ENCODE data around the gene TPK1. TPM values are rescaled to one million over a fixed set of nuclear protein-coding genes. Genes with fewer than 3 reads are reported as not detected.

Gene TPK1
- total RNA-seq, 4 donors from 2014 or later = 0.59 to 178 (median 8.8) TPM

DNA sequence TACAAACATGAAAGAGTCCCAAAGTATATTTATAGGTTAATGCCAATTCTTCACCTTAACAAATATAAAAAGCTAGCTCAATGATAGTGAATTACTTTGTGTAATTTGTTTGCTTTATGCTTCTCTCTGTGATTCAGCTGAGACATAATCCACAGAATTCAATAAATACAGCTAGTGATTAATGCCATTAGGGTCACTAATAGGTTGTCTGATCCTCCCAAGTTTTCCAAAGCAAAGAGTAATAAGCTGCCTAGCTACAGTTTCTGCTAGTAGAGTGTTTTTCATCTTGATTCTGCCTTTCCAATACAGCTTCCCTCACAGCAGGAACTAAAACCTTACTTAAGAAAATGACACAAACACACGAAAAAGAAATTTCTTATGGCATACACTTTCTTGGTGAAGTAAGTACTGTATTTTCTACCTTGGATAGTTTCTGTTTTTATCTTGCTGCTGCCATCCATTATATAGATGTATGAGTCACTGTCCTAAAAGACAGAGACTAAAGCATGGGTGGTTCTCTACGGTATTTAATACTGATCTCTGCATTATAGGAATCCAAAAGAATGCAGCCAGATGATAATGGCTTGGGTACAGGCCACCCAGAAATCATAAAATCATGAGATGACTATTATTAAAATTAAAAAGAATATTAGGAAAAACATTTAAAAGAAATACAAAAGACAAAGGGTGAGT lies 170.0 kb downstream of the TPK1 start:
- intact Hi-C loops (cut with DNase I; ENCODE audit: low total_unique reads) = no loop called here
- no peak overlapping the region for H3K27ac ChIP-seq

DNA sequence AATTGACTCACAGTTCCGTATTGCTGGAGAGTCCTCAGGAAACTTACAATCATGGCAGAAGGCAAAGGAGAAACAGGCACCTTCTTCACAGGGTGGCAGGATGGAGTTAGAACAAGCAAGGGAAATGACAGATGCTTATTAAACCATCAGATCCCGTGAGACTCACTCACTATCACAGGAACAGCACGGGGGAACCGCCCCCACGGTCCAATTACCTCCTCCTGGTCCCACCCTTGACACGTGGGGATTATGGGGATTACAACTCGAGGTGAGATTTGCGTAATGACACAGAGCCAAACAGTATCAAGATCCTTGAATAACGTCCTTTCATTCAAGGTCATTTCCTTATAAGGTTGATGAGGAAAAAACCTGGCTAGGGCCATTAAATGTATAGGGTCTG lies 176.6 kb downstream of the TPK1 start:
- intact Hi-C loops (cut with DNase I; ENCODE audit: low total_unique reads) = no loop called here
- no peaks in the 10 kb centered on the region for H3K36me3 ChIP-seq

More for the DNA sequence above, 170.0 kb downstream of the TPK1 start:
- Histone ChIP-seq H3K36me3 (no peaks in the 10 kb centered on the region), H3K4me3 (no peak overlapping the region), H3K4me1 (no peaks in the 10 kb centered on the region), H3K9me3 (no peaks in the 10 kb centered on the region), H3K27me3 (no peaks in the 10 kb centered on the region)
- TF ChIP-seq, protein P1, sequence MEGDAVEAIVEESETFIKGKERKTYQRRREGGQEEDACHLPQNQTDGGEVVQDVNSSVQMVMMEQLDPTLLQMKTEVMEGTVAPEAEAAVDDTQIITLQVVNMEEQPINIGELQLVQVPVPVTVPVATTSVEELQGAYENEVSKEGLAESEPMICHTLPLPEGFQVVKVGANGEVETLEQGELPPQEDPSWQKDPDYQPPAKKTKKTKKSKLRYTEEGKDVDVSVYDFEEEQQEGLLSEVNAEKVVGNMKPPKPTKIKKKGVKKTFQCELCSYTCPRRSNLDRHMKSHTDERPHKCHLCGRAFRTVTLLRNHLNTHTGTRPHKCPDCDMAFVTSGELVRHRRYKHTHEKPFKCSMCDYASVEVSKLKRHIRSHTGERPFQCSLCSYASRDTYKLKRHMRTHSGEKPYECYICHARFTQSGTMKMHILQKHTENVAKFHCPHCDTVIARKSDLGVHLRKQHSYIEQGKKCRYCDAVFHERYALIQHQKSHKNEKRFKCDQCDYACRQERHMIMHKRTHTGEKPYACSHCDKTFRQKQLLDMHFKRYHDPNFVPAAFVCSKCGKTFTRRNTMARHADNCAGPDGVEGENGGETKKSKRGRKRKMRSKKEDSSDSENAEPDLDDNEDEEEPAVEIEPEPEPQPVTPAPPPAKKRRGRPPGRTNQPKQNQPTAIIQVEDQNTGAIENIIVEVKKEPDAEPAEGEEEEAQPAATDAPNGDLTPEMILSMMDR (IDR thresholded peaks at IDR 0.05) = no peak
- no peak for TF ChIP-seq POLR2A (IDR thresholded peaks at IDR 0.05)
- no peak for DNase-seq

DNA sequence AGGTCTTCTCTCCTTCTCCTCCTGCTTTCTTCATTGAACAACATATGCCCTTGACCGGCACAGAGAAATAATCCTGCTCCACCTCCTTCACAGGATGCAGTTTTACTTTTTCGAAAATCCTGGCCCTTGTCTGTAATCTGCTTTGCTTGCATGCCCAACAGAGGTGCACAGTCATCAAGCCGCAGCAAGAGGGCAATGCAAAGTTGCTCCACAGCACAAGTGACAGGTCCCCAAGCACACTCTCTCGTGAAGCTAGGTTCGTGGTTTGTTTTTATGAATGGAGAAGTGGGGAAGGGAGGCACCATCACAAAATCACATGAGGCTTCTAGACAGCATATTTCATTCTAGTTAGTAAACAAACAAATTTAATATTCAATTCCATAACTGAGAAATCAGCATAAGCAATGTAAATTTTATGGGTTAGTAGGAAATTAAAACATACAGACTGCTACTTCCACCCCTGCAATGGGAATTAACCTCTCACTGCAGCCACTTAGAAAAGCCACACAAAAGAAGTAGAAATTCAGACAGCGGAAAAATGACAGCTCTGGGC lies 178.8 kb downstream of the TPK1 start:
- H3K27me3 ChIP-seq = no peaks in the 10 kb centered on the region
- DNase-seq = no peak
- H3K36me3 ChIP-seq = no peaks in the 10 kb centered on the region
- no peaks in the 10 kb centered on the region for H3K9me3 ChIP-seq
- intact Hi-C loops (cut with DNase I; ENCODE audit: low total_unique reads) = no loop called here
- H3K27ac ChIP-seq = no peak overlapping the region
- H3K4me1 ChIP-seq = no peaks in the 10 kb centered on the region
- TF ChIP-seq POLR2A (IDR thresholded peaks at IDR 0.05) = no peak
- TF ChIP-seq, protein P1 (IDR thresholded peaks at IDR 0.05) = no peak
- no peak overlapping the region for H3K4me3 ChIP-seq

More for the DNA sequence above, 176.6 kb downstream of the TPK1 start:
- Histone ChIP-seq H3K4me3 (no peak overlapping the region), H3K27me3 (no peaks in the 10 kb centered on the region), H3K9me3 (no peaks in the 10 kb centered on the region), H3K4me1 (no peaks in the 10 kb centered on the region), H3K27ac (no peak overlapping the region)
- no peak for DNase-seq
- TF ChIP-seq POLR2A (IDR thresholded peaks at IDR 0.05) = no peak
- TF ChIP-seq, protein P1 (IDR thresholded peaks at IDR 0.05) = no peak

- H3K4me3 ChIP-seq = no peak overlapping the region
- no peak overlapping the region for H3K27ac ChIP-seq
- no peaks in the 10 kb centered on the region for H3K4me1 ChIP-seq
- H3K27me3 ChIP-seq = no peaks in the 10 kb centered on the region
- no peaks in the 10 kb centered on the region for H3K36me3 ChIP-seq
- no peaks in the 10 kb centered on the region for H3K9me3 ChIP-seq
- TF ChIP-seq, protein P1 (IDR thresholded peaks at IDR 0.05) = no peak
- no peak for TF ChIP-seq POLR2A (IDR thresholded peaks at IDR 0.05)
- intact Hi-C loops (cut with DNase I; ENCODE audit: low total_unique reads) = no loop called here
- no peak for DNase-seq
Observed at GRCh38 chr7:144653449-144653848, 182.4 kb downstream of the TPK1 start.

DNA sequence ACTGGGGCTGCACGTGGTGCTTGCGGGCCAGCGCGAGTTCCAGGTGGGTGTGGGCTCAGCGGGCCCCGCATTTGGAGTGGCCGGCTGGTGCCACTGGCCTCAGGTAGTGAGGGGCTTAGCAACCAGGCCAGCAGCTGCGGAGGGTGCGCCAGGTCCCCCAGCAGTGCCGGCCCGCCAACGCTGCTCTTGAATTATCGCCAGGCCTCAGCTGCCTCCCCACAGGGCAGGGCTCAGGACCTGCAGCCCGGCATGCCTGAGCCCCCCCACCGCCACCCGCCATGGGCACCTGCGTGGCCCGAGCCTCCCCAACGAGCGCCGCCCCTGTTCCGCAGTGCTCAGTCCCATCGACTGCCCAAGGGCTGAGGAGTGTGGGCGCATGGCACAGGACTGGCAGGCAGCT lies 185.4 kb downstream of the TPK1 start:
- Histone ChIP-seq H3K27me3 (no peaks in the 10 kb centered on the region), H3K4me1 (no peaks in the 10 kb centered on the region), H3K4me3 (no peak overlapping the region), H3K36me3 (no peaks in the 10 kb centered on the region), H3K9me3 (no peaks in the 10 kb centered on the region), H3K27ac (no peak overlapping the region)
- intact Hi-C loops (cut with DNase I; ENCODE audit: low total_unique reads) = no loop called here
- TF ChIP-seq, protein P1 (IDR thresholded peaks at IDR 0.05) = no peak
- TF ChIP-seq POLR2A (IDR thresholded peaks at IDR 0.05) = no peak
- no peak for DNase-seq

Measured in uterus (tissue), 4 donors.